Measurements from ENCODE around the gene KRTAP10-1. TPM values are rescaled to one million over a fixed set of nuclear protein-coding genes. Genes with fewer than 3 reads are reported as not detected.

The KRTAP10-1 gene
- total RNA-seq, 1 donor from 2014 or later = not detected

GRCh38 chr21:44568261-44568660, 28.3 kb upstream of the KRTAP10-1 start:
- no peak for TF ChIP-seq CTCF (IDR thresholded peaks at IDR 0.05; ENCODE audit: borderline replicate concordance)
- intact Hi-C loops (cut with micrococcal nuclease) = no loop called here
- DNase-seq = no peak
- no peak overlapping the region for H3K4me3 ChIP-seq
- H3K27ac ChIP-seq (replicated peaks) = no peak overlapping the region
- H3K4me1 ChIP-seq = no peaks in the 10 kb centered on the region
- peaks cover 16% of the 10 kb centered on the region for H3K27me3 ChIP-seq (ENCODE audit: low read depth)
- H3K36me3 ChIP-seq = no peaks in the 10 kb centered on the region
- peaks cover 31% of the 10 kb centered on the region for H3K9me3 ChIP-seq (replicated peaks)

- no peak overlapping the region for H3K27ac ChIP-seq (replicated peaks)
- no peak overlapping the region for H3K4me3 ChIP-seq
- DNase-seq = no peak
- intact Hi-C loops (cut with micrococcal nuclease) = no loop called here
- no peaks in the 10 kb centered on the region for H3K36me3 ChIP-seq
- H3K4me1 ChIP-seq = no peaks in the 10 kb centered on the region
- TF ChIP-seq CTCF (IDR thresholded peaks at IDR 0.05; ENCODE audit: borderline replicate concordance) = no peak
- peaks cover 14% of the 10 kb centered on the region for H3K27me3 ChIP-seq (ENCODE audit: low read depth)
- H3K9me3 ChIP-seq (replicated peaks) = peaks cover 35% of the 10 kb centered on the region
Measured at GRCh38 chr21:44567481-44568171, 27.6 kb upstream of the KRTAP10-1 start.

- H3K4me3 ChIP-seq = no peak overlapping the region
- intact Hi-C loops (cut with micrococcal nuclease) = no loop called here
- no peaks in the 10 kb centered on the region for H3K4me1 ChIP-seq
- H3K9me3 ChIP-seq (replicated peaks) = peaks cover 37% of the 10 kb centered on the region
- no peak overlapping the region for H3K27ac ChIP-seq (replicated peaks)
- DNase-seq = no peak
- TF ChIP-seq CTCF (IDR thresholded peaks at IDR 0.05; ENCODE audit: borderline replicate concordance) = no peak
- H3K27me3 ChIP-seq (ENCODE audit: low read depth) = peaks cover 14% of the 10 kb centered on the region
- H3K36me3 ChIP-seq = no peaks in the 10 kb centered on the region
Measured at GRCh38 chr21:44566403-44566802, 26.4 kb upstream of the KRTAP10-1 start.

- TF ChIP-seq CTCF (IDR thresholded peaks at IDR 0.05; ENCODE audit: borderline replicate concordance) = no peak
- H3K36me3 ChIP-seq = no peaks in the 10 kb centered on the region
- intact Hi-C loops (cut with micrococcal nuclease) = no loop called here
- no peaks in the 10 kb centered on the region for H3K4me1 ChIP-seq
- H3K27ac ChIP-seq (replicated peaks) = no peak overlapping the region
- peaks cover 14% of the 10 kb centered on the region for H3K27me3 ChIP-seq (ENCODE audit: low read depth)
- DNase-seq = no peak
- peaks cover 38% of the 10 kb centered on the region for H3K9me3 ChIP-seq (replicated peaks)
- no peak overlapping the region for H3K4me3 ChIP-seq
Measured at GRCh38 chr21:44564886-44565598, 25.0 kb upstream of the KRTAP10-1 start.

- intact Hi-C loops (cut with micrococcal nuclease) = no loop called here
- Histone ChIP-seq H3K4me1 (no peaks in the 10 kb centered on the region), H3K27ac (replicated peaks) (no peak overlapping the region), H3K4me3 (no peak overlapping the region), H3K36me3 (no peaks in the 10 kb centered on the region), H3K9me3 (replicated peaks) (peaks cover 47% of the 10 kb centered on the region), H3K27me3 (ENCODE audit: low read depth) (peaks cover 11% of the 10 kb centered on the region)
- DNase-seq = no peak
- no peak for TF ChIP-seq CTCF (IDR thresholded peaks at IDR 0.05; ENCODE audit: borderline replicate concordance)
Measured at GRCh38 chr21:44564099-44564498, 24.1 kb upstream of the KRTAP10-1 start.
